GM11168 (cell line): Measurements from ENCODE around the gene GLI2.

ENCODE experiments used
- in situ Hi-C: fragments of 300-500 bp; cut with MboI; formaldehyde crosslinking; loops from one replicate; pipeline ENCODE4 v1.12.0; 2022; ENCODE audit warnings: low sequenced_read_pairs; ENCODE audit not compliant: unreplicated experiment

Gene GLI2

DNA sequence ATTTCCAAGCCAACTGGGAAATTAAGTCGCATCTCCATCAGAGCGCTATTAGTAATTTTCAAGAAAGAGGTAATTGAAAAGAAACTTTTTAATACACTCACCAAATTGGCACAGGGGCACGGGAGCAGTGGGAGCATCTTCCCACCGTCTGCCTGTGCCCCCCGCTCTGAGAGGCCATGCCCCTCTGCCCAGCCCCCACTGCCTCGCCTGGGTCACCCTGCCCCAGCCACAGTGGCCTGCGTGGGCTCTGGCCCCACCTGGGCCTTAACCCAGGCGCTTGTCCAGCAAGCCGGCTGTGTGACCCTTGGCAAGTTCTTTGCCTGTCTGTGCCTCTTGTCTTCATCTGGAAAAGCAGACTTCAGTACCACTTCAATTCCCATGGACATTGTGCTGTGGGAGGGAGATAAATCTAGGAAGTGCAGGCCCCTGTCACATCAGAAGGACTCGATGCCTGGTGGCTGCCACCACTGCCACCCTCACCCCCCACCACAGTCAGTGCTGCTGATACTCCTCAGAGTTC, 31.9 kb downstream of the GLI2 start:
- in situ Hi-C loops = no loop called here

DNA sequence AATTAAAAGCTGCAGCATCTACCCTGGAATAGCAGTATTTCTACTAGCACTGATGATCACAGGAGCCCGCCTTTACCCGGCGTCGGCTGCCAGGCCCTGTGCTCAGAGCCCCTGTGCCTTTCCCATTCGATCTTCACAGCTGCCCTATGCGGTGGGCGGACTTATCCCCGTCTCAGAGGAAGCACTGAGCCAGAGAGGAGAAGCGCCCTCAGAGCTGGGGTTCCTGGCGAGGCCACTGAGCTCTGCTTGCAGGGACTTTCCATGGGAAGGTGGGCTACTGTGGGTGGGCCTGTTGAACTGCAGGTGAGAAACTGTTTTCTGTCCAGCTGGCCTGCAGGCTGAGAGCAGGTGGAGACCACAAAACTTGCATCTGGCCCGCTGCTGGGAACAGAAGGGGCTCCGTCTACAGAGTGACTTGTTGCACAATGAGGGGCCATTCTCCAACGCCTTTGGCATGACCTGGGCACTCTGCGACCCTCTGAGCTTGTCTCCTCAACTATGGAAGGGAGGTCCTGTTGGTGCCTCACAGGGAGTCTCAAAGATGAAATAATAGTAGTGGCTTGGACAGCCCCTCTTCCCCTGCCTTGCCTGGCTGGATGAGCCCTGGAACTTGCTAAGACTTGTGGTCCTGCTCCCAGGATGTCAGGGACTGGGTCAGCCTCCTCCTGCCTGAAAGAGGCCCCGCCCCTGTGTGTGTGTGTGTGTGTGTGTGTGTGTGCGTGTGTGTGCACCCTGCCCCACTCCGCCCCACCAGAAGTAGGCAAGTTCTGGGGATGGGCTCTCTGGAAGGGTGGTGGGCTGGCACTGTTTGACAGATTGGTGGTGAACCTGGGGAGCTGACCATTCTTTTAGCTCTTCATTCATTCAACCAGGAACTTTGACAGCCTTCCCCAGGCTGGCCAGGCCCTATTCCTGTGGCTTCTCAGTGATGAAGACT, 32.7 kb downstream of the GLI2 start:
- in situ Hi-C loops = no loop called here

DNA sequence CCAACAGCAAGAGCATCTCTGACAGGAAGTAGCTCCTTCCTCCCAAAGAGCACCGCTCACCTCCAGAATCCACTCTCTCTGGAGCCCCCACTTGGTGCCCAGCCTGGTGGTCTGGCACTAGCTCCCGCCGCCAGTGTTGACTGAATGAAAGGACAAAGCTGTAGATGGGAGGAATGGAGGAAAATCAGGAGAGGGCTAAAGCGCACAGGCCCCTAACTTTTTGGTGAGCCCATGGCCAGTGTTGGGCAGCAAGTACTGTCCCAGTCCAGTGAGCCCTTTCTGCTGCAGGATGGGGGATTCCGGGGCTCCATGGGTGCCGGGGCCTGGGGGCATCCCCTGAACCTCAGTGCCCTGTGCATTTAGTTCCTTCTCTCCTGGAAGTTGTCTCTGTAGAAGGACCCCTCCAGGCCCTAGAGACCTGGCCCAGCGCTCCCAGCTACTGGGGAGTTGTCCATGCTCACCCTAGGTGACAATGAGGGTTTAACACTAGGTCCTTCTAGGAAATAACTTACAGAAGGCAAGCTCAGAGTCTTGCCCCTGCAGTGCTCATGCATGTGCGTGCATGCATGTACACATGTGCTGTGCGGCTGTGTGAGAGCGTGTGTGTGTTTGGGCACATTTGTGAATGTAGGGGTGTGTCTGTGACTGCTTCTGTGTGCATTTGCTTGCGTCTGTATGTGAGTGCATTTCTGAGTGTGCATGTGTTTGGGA, 33.6 kb downstream of the GLI2 start:
- in situ Hi-C loops = no loop called here

DNA sequence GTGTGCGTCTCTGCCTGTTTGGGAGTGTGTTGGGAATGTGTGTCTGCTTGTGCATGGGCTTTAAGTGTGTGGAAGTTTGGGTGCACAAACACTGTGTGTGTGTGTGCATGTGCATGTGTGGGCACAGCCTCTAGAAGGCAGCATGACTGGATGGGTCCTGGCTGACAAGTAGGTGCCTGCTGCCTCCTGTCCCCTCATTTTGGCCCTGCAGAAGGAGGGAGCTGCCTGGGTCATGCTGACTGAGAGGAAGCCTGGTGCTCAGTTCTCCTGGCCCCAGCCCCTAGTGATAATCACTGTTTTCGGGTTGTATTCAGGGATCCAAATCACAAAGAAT, 34.1 kb downstream of the GLI2 start:
- in situ Hi-C loops = no loop called here

DNA sequence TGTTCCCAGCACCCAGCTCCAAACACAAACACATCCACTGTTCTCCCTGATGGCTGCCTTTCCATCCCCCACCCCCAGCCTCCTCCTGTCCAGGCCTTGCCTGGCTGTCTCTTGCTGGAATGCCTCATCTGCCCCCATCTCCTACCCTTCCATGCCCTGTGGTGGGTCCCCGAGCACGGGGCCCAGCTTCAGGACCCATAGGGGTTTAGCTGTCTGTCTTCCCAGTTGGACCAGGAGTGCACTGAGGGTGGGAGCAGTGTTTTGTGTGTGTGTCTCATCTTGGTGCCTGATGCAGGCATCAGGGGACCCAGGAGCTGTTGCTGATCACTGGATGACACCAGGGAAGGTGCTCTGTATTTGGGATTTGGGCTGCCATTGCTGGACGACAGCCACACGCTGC, 34.5 kb downstream of the GLI2 start:
- in situ Hi-C loops = no loop called here

DNA sequence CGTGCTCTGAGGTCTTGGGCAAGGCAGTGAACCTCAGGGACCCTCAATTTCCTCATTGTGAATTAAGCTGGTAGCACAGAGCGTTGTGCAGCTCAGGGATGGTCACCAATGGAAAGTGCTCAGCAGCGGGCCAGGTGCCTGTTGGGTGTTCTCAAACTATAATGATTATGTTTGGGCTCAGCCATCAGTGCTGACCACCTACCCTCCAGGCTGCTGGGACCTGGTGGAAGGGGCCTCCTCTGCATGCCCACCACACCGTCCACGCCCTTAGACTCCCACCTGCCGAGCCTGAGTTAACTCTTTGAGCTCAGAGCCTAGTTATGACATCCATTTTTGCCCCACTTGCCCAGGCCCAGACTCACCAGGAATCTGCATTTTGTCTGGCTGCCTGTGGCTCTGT, 35.0 kb downstream of the GLI2 start:
- in situ Hi-C loops = no loop called here

DNA sequence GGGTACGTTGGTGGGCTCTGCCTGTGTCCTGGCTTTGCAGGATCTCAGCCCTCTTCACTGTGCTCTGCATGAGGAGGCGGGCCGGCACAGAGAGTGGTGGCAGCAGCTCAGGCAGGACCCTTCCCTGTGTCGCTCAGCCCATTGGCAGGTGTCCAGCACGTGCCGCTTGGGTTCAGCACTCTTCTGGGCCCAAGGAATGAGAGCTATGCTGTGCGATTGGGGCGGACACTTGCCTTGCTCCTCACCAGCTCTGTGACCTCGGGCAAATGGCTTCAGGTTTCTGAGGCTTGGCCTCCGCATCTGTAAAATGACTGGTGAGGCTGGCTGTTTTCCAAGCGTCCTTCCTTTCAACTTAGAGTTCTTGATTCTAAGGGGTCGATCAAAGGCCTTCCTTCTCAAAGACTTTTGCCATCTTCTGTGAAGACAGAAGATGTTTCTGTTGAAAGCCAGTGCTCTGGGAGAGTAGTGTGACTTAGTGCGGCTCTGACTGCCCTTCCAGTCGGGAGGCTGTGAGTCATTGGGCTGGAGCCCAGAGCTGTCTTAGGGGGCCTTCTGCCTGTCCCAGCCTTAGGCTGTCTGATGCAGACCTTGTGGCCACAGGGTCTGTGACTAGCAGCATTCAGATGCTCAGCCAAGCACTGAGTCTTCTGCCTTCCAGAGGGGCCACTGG, 35.6 kb downstream of the GLI2 start:
- in situ Hi-C loops = no loop called here

DNA sequence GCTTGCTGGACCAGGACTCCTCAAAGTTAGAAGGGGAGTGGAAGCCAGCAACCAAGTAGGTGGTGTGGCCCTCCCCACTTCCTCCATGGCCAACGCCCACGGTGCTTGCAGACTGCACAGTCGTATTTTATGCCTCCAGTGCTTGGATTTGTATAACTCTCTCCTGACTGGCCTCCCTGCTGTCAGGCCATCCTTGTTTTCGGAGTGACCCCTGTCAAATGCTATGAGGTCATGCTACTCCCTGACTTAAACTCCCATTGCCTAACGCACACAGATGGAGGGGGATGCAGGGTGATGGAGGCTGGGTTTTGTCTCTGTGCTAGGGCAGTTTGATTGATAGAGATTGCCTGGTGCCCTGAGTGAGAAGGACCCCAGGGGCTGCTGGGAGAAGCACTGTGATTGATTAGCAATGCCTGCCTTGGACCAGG, 36.1 kb downstream of the GLI2 start:
- in situ Hi-C loops = no loop called here

DNA sequence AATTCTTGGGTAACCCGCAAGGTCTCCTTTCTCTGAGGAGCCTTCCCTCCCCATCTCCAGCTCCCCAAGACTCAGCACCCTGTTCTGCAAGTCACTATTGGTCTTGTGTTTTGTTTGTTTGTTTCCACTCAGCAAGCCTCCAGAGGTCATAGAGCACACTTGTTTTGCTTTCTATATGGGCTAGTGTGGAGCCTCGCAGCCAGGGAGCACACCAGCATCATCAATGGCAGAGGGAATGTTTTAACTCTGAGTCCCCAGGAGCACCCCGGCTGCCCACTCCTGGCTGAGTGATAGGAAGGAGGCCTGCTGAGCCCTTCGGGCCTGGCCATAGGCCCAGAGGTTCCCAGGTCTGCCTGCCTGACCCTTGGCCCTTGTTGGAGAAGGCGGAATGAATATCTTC, 36.6 kb downstream of the GLI2 start:
- in situ Hi-C loops = no loop called here

DNA sequence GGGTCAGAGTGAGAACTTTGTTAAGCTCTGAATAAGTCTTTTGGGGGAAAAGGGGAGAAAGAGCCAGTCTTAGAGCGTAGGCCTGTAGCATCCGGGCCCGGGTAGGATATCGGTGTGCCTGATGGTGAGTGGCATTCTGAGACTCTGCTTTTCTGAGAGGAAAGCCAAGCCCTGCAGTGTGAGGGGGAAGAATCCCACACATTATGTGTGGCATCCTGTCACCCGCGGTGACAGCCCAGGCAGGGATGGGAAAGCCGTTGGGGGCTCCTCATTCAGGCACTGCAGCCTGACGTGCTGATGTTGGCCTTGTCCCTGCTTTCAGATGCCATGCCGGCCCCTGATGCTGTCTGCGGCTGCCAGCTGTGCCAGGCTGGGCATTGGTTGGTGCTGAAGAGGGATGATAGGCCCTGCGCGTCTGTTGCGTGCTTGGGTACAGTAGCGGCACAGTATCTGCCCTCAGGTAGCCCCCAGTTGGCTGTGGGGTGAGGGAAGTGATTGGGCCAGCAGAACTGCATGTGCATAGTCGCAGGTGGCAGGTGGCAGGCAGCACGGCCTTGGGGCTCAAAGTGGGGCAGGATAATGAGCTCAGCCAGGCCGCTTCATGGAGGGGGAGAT, 37.6 kb downstream of the GLI2 start:
- in situ Hi-C loops = no loop called here

DNA sequence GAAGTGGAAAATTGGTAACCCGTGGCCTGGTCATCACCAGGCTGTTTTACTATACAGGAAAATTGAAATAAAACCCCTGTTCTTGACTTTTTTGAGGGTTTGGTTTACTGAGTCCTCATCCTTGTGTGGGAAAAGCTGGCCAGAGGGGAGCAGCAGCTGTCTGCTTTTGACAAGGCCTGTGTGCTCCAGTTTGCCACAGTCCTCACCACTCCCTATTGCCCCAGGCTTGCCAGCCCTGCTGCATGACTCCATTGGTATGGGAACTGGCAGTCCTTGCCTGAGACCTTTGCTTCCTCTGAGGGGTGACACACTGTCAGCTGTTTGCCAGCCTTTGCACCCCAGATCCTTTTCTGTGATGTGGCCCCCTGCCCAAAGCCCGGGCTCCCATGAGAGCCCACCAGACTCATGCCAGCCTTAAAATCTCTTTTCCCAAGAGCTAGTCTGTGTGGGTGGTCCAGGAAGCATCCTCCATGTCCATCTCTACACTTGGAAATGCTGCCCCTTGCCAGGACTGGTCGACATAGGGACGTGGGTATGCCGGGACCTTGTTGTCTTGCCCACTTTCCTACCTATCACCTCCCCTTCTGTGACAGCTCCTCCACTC, 39.0 kb downstream of the GLI2 start:
- in situ Hi-C loops = no loop called here

DNA sequence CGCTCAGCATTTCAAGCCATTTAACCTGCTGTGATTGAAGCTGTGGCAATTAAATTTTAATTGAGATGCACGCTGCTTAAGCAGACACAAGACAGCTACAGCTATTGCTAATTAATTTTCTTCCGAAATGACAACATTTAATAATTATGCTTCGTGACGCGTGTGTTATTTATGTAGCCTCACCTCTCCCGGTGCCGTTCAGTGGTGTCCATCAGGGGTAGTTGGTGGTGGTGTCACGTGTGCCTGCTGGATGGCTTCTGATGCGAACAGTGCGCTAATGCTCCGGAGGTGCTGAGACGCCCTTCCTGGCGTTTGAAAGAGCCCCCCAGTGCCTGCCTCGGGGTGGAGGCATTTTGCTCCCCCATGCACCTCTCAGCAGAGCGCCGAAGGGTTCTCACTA, 39.5 kb downstream of the GLI2 start:
- in situ Hi-C loops = no loop called here

DNA sequence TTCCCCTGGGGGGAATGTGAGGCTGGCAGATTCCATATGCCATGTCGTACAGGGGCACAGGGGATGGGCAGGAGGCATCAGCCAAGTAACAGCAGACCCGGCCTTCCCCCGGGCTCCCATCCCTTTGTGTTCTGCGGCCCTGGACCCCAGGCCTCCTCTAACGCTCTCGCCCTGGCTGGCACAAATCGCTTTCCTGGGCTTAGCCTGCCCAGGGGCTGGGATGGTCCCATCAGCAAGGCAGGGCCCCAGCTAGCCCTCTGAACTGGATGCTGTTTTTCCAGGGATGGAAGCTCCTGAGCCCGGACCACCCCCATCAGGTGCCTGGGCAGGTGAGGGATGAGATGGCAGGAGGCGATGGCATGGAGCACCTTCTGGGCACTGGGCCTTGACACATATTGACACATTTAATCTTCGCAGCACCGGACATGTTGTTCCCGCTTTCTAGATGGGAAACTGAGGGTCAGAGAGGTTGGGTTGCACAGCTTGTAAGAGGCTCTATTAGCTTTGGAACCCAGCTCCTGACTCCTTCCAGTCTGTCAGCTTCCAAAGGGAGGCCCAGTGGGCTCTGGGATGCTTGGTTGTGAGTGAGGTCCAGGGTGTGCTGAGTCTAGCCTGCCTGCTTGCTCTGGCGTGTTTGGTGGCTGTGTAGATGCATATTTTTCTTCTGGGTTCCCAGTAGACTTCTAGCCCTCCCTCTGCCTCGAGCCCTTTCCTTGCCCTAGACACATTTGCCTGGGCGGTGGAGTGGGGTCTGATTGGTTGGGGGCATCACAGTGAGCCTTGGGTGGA, 40.3 kb downstream of the GLI2 start:
- in situ Hi-C loops = no loop called here

DNA sequence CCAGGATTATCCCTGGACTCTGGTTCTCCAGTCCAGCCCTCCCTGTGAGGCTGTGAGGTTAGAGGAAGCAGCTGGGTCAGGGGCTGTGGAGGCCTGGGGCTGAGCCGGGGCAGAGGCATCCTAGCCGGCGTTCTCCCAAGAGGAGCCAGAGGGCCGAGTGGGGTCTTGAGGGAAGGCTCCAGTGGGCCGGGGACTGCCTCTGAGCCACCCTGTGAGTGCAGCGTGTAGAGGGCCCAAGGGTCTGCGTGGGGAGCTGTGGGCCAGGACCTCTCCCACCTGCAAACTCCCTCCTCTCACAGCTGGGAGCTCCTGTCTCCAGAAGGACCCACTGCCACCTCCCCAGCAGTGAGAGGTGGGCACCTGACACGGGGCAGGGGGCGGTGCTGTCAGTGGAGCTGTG, 41.0 kb downstream of the GLI2 start:
- in situ Hi-C loops = no loop called here

DNA sequence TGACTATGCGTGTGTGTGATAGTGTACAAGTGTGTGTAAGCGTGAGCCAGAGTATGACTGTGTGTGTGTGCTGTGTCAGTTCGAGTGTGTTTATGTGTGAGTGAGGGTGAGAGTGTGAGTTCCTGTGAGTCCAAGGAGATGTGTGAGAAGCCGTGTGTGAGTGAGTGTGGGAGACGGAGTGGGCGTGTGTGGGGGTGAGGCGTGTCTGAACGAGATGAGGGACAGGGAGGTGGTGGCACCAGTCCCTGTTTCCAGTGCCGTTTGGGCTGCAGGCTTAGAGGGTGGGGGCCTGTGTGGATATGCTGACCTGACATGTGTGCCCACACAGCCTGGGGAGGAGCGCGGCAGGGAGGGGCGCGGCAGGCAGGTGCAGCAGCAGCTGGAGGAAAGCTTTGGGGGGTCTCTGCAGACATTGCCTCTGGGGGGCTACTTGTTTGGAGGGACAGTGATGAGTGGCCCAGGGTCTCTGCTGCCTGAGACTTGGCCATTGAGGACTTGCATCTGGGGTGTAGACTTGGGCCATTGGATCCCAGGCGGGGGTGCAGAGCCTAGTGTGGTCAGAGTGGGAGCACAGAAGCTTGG, 41.6 kb downstream of the GLI2 start:
- in situ Hi-C loops = no loop called here

DNA sequence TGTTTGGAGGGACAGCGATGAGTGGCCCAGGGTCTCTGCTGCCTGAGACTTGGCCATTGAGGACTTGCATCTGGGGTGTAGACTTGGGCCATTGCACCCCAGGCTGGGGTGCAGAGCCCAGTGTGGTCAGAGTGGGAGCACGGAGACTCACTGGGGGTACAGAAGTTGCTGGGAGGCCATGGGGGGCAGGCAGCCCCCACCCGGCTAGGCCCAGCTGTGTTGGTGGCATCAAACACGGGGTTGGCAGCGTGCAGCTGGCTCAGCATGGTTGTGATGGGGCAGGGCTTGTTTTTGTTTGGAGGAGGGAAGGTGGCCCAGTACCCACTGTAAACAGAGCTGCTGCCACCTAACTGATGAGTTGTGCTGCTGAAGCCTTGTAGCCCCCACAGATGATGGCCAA, 42.1 kb downstream of the GLI2 start:
- in situ Hi-C loops = no loop called here

DNA sequence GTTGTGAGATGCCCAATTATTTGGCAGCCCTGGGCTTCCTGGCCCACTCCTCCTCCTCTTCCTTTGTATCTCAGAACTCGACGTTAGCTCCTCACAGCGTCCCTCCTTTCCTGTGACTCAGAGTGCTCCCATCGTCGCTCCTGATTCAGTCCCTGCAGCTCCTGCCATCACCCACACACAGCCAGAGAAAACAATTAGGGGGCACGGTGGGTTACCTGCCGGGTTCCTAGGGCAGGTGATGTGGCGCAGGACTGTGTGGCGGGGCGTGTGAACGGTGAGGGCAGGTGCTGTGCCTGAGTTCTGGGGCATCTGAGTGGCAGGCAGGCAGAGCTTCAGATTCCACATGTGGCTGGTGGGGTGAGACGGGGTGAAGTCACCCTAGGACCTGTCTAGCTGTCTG, 42.6 kb downstream of the GLI2 start:
- in situ Hi-C loops = no loop called here

DNA sequence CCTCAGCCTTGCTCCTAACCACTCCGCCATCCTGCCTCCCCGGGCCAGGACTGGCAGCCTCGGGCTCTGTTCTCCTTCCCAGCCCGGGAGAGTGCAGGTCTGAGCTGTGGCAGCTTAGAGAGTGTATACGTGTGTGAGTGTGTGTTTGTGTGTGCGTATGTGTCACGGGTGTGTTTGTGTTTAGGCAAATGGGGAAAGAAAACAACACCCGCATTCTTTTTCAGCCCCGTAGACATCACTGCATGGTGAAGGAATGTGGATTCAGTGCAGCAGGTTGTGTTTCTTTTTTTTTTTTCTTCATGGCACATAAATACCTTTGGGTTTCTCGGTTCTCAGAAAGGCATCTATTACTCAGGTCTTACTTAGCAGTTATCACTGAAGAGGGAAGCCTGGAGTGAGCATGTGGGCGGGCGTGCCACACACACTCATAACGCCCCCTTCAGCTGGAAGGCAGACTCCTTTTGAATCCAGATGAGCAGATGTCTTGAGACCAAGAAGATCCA, 44.2 kb downstream of the GLI2 start:
- in situ Hi-C loops = no loop called here

DNA sequence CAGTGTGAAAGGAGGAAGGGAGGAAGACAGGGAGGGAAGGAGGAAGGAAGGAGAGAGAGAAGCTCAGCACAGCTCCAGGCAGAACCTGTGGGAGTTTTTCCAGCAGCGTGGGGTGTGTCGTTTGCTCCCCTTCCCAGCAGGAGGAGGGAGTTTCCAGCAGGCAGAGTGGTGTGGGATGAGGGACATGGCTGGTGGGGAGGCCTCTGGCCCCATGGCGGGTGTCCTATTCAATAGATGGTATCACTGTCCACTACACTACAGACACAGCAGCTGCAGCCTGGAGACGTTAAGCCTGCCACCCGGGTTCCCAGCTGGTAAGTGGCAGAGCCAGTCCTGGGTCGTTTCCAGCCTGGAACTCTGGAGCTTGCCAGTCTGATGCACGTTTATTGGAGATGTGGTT, 44.7 kb downstream of the GLI2 start:
- in situ Hi-C loops = no loop called here
